ENCODE results near the gene TMUB2. TPM values are rescaled to one million over a fixed set of nuclear protein-coding genes. Genes with fewer than 3 reads are reported as not detected.

The TMUB2 gene
- total and polyA plus RNA-seq, 2 experiments from 2014 or later: 27.7 to 46.8 TPM

- 92% methylated on average over 10 of the region's 10 CpGs for WGBS (ENCODE audit: low lambda C conversion rate, missing lambda C conversion rate)
- peaks cover 12% of the 10 kb centered on the region for H3K4me1 ChIP-seq (ENCODE audit: insufficient read depth)
- H3K9me2 ChIP-seq (replicated peaks; ENCODE audit: insufficient read depth): no peaks in the 10 kb centered on the region
- H3K36me3 ChIP-seq (replicated peaks; ENCODE audit: insufficient read depth, low read depth): no peaks in the 10 kb centered on the region
- no peak overlapping the region for H3K4me2 ChIP-seq
- H4K20me1 ChIP-seq (ENCODE audit: insufficient read depth, poor library complexity, severe bottlenecking): no peaks in the 10 kb centered on the region
- no peak overlapping the region for H3K27ac ChIP-seq
- DNase-seq (ENCODE audit: low spot score): no peak
- no peak overlapping the region for H2AFZ ChIP-seq
- no peaks in the 10 kb centered on the region for H3K27me3 ChIP-seq
- no peak for TF ChIP-seq EZH2phosphoT487 (IDR thresholded peaks at IDR 0.05; ENCODE audit: low read depth, severe bottlenecking, unreplicated experiment)
- TF ChIP-seq CTCF (IDR thresholded peaks at IDR 0.05; ENCODE audit: poor library complexity): no peak
- no peak for TF ChIP-seq EZH2 (IDR thresholded peaks at IDR 0.05; ENCODE audit: borderline replicate concordance)
- H3K79me2 ChIP-seq: peaks cover 30% of the 10 kb centered on the region
- no peaks in the 10 kb centered on the region for H3K9me3 ChIP-seq (ENCODE audit: low read depth)
- H3K4me3 ChIP-seq: no peak overlapping the region
These were observed 3.7 kb downstream of the TMUB2 start for GRCh38 chr17:44190481-44190880.

GRCh38 chr17:44191369-44191768, 4.6 kb downstream of the TMUB2 start:
- no peak for DNase-seq (ENCODE audit: low spot score)
- peaks cover 33% of the 10 kb centered on the region for H3K79me2 ChIP-seq
- peak overlapping the region; percentile 25 for H3K27ac ChIP-seq
- WGBS (ENCODE audit: low lambda C conversion rate, missing lambda C conversion rate): 84% methylated on average over 5 of the region's 5 CpGs
- no peak overlapping the region for H2AFZ ChIP-seq
- H3K9me2 ChIP-seq (replicated peaks; ENCODE audit: insufficient read depth): no peaks in the 10 kb centered on the region
- H3K4me1 ChIP-seq (ENCODE audit: insufficient read depth): peaks cover 9% of the 10 kb centered on the region
- H4K20me1 ChIP-seq (ENCODE audit: insufficient read depth, poor library complexity, severe bottlenecking): no peaks in the 10 kb centered on the region
- TF ChIP-seq CTCF (IDR thresholded peaks at IDR 0.05; ENCODE audit: poor library complexity) (no peak), EZH2phosphoT487 (IDR thresholded peaks at IDR 0.05; ENCODE audit: low read depth, severe bottlenecking, unreplicated experiment) (no peak), EZH2 (IDR thresholded peaks at IDR 0.05; ENCODE audit: borderline replicate concordance) (no peak)
- H3K36me3 ChIP-seq (replicated peaks; ENCODE audit: insufficient read depth, low read depth): no peaks in the 10 kb centered on the region
- H3K4me3 ChIP-seq: no peak overlapping the region
- H3K9me3 ChIP-seq (ENCODE audit: low read depth): no peaks in the 10 kb centered on the region
- no peak overlapping the region for H3K4me2 ChIP-seq
- no peaks in the 10 kb centered on the region for H3K27me3 ChIP-seq

- peaks cover 9% of the 10 kb centered on the region for H3K4me1 ChIP-seq (ENCODE audit: insufficient read depth)
- H3K27ac ChIP-seq: peak overlapping the region; percentile 55
- TF ChIP-seq CTCF (IDR thresholded peaks at IDR 0.05; ENCODE audit: poor library complexity) (no peak), EZH2 (IDR thresholded peaks at IDR 0.05; ENCODE audit: borderline replicate concordance) (no peak)
- no peaks in the 10 kb centered on the region for H3K27me3 ChIP-seq
- no peaks in the 10 kb centered on the region for H3K9me2 ChIP-seq (replicated peaks; ENCODE audit: insufficient read depth)
- H4K20me1 ChIP-seq (ENCODE audit: insufficient read depth, poor library complexity, severe bottlenecking): no peaks in the 10 kb centered on the region
- H3K4me3 ChIP-seq: no peak overlapping the region
- H3K9me3 ChIP-seq (ENCODE audit: low read depth): no peaks in the 10 kb centered on the region
- peaks cover 38% of the 10 kb centered on the region for H3K79me2 ChIP-seq
- no peak overlapping the region for H2AFZ ChIP-seq
- 82% methylated on average over 7 of the region's 7 CpGs for WGBS (ENCODE audit: low lambda C conversion rate, missing lambda C conversion rate)
- no peak for DNase-seq (ENCODE audit: low spot score)
- no peak overlapping the region for H3K4me2 ChIP-seq
- H3K36me3 ChIP-seq (replicated peaks; ENCODE audit: insufficient read depth, low read depth): no peaks in the 10 kb centered on the region
These were observed 5.2 kb downstream of the TMUB2 start for GRCh38 chr17:44191941-44192496.

- peaks cover 2% of the 10 kb centered on the region for H4K20me1 ChIP-seq (ENCODE audit: insufficient read depth, poor library complexity, severe bottlenecking)
- H3K36me3 ChIP-seq (replicated peaks; ENCODE audit: insufficient read depth, low read depth): no peaks in the 10 kb centered on the region
- DNase-seq (ENCODE audit: low spot score): no peak
- WGBS (ENCODE audit: low lambda C conversion rate, missing lambda C conversion rate): 93% methylated on average over 5 of the region's 5 CpGs
- peak overlapping the region; percentile 55 for H3K27ac ChIP-seq
- TF ChIP-seq CTCF (IDR thresholded peaks at IDR 0.05; ENCODE audit: poor library complexity) (no peak), EZH2 (IDR thresholded peaks at IDR 0.05; ENCODE audit: borderline replicate concordance) (no peak), EZH2phosphoT487 (IDR thresholded peaks at IDR 0.05; ENCODE audit: low read depth, severe bottlenecking, unreplicated experiment) (no peak)
- H3K4me3 ChIP-seq: no peak overlapping the region
- peaks cover 13% of the 10 kb centered on the region for H3K4me1 ChIP-seq (ENCODE audit: insufficient read depth)
- no peaks in the 10 kb centered on the region for H3K9me2 ChIP-seq (replicated peaks; ENCODE audit: insufficient read depth)
- no peaks in the 10 kb centered on the region for H3K27me3 ChIP-seq
- H3K79me2 ChIP-seq: peaks cover 39% of the 10 kb centered on the region
- no peaks in the 10 kb centered on the region for H3K9me3 ChIP-seq (ENCODE audit: low read depth)
- H3K4me2 ChIP-seq: no peak overlapping the region
- H2AFZ ChIP-seq: no peak overlapping the region
These were observed 6.0 kb downstream of the TMUB2 start for GRCh38 chr17:44192750-44193149.
